ENCODE data around the gene PNMT.

DNA sequence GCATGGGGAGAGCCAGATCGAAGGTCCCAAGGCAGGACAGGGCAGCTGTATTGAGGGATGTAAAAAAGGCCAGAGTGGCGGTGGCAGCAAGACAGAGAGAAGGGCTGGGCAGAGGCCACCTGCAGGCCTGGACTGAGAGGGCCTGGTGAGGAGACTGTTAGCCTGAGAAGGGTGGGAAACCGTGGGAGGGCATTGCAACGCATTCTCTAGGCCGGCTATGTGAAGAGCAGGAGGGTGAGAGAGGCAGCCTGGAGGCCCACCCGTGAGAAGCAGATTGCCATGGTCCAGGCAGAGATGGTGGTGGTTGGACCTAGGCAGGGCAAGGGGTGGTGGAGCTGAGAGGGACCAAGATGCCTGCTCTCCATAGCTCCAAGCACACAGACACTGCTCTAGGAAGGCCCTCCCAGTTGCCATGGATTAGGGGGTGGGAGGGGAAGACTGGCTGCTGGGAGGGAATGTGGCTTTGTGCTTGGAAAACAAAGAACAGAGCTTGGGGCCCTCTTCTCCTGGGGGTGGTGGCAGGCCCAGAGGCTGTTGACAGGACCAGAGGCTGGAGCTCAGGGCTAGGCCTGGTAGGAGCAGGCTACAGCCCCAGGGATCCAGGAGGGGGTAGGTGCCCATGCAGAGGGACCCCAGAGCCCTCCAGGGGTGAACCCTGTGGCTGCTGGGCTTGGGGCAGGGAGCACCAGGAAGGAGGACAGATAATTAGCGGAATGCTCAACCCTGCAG is 15.5 kb upstream of the PNMT start:
- TF ChIP-seq, protein P1, sequence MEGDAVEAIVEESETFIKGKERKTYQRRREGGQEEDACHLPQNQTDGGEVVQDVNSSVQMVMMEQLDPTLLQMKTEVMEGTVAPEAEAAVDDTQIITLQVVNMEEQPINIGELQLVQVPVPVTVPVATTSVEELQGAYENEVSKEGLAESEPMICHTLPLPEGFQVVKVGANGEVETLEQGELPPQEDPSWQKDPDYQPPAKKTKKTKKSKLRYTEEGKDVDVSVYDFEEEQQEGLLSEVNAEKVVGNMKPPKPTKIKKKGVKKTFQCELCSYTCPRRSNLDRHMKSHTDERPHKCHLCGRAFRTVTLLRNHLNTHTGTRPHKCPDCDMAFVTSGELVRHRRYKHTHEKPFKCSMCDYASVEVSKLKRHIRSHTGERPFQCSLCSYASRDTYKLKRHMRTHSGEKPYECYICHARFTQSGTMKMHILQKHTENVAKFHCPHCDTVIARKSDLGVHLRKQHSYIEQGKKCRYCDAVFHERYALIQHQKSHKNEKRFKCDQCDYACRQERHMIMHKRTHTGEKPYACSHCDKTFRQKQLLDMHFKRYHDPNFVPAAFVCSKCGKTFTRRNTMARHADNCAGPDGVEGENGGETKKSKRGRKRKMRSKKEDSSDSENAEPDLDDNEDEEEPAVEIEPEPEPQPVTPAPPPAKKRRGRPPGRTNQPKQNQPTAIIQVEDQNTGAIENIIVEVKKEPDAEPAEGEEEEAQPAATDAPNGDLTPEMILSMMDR (conservative IDR thresholded peaks at IDR 0.05) = no peak
- no peak for TF ChIP-seq ZFX (IDR thresholded peaks at IDR 0.05)
